ENCODE measurements around the gene HUNK.
"Not testable (repeated sequence)": the region's sequence is repeated elsewhere in the genome, so short reads cannot be mapped to it uniquely, and the experiment has no call there.

The HUNK gene

DNA sequence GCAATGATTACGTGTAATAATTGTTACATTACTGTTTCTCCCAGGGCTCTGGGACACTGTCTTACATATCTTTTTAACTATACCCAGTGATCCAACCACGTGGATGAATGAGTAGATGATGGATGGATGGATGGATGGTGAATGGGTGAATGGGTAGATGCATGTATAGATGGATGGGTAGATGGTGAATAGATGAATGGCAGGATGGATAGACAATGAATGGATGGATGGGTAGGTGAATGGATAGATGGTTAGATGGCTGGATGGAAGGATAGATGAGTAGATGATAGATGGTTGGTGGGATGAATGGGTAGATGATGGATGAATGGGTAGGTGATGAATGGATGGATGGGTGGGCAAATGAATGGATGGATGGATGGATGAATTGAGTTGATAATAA, 135.9 kb downstream of the HUNK start:
- no peak for DNase-seq

DNA sequence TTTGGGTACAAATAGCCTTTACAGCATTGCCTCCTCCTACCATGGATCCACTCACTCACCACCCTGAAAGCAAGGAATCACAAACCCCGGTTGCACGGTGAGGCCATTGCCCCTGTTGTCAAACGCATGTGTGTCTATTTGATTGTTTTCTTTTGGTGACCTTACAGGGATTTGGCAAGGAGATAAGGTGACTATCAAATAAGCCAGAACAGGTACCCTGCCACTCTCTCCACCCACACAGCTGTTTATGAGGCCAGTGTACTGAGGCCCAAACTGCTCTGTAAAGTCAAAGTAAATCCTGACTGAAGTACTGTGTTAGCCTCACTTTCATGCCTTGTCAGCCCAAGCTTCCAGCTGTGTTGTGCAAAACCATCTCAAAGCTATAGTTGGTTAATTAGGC, 136.4 kb downstream of the HUNK start:
- no peak for DNase-seq

DNA sequence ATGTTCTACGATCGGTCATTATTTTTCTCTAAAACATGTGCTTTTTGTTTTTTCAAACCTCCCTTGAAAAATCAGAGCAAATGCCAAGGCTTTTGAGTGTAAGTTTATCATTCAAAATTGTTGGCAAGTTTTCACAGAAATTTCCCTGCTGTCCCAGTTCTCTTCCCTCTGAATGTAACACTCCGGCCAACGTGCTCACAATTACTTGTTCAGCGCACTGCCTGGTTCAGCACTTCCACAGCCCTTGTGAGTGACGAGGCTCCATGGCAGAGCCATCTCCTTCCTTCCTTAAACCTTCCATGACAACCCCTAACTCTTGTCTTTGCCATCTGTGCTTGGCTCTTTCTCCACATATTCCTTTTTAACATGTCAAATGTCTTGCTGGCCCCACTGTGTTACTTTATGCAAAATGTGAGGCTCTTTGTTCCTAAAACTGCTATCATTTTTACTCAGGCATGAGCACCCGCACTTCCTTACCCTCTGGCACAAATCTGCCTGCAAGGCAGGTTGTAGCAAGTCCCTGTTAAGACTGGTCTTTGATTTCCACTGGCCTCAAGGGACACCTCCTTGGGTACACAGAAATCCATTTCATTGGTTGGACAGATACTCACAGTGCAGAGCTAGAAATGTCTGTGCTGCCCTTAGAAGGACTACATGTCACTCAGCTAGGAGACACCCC, 142.8 kb downstream of the HUNK start:
- no peak for DNase-seq

DNA sequence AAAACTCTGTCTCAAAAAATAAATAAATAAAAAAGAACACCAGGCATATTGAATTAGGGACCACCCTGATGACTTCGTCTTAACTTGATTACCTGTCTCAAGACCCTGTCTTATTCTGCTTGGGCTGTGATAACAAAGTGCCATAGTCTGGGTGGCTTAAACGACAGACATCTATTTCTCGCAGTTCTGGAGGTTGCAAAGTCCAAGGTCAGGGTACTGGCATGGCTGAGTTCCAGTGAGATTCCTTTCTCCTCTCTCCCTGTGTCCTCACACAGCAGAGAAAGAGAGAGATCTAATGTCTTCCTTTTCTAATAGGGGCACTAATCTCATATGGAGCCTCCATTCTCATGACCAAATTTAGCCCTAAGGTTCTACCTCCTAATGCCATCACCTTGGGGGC, 145.6 kb downstream of the HUNK start:
- no peak for DNase-seq

DNA sequence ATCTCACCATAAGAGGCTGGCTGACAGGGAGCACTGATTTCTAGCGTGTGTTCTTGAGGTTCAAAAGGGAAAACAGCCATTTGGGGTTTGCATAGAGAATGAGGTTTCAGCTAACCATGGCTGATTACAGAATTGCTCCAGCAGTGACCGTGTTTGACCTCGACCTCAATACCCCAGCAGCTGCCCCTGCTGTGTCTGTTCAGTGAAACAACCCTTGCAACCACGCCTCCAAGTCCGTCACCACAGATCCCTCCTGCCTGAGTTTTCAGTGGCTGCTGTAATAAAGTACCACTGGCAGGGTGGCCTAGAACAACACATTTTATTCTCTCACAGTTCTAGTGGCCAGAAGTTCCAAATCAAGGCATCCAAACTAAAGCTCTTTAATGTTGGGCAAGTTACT, 147.7 kb downstream of the HUNK start:
- no peak for DNase-seq

DNA sequence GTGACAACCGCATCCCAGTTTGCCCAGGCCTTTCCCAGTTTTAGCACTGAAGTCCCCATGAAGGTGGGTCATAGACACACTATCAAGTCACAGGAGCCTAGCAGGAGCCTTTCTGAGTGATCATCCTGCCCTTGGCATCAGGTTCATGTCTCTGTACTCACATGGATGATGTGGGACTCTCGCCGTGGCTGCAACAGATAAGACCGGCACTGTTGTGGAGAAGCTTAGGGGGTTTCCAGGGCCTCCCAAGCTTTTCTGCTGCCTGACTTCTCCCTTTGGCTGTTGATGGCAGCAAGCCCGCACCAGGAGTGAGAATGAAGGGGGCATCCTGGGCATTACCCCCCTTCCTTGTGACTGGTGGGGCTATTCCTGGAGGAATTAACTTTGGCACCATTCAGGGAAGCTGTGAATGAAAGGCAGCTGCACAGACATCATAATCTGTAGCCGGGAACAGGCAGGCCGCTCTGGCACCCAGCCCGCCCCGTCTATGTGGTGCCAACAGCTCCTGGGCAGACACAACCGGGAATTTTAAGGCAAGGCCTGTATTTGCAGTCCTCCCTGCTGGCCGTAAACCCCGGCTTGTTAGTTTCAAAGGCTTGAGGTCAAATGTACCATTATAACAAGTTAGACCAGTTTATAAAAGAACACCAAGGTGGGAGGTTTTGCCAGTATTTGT, 148.6 kb downstream of the HUNK start:
- no peak for DNase-seq

DNA sequence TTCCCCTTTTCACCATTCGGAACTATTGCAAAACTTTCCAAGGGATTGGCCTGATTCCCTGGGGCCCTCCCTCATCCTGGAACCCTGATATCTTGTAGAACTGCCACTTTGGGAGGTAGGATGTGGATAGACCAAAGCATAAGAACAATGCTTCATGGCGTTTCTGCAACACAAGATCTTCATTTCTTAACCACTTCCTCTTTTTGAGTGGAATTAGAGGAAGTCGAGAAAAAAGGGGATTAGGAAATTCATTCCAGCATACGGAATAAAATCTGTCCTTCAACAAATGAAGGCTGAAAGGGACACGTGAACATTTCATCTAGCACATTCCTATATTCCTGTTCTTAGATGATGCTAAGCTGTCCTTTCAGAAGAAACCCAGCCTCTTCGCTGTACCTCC, 149.3 kb downstream of the HUNK start:
- DNase-seq, result no peak

DNA sequence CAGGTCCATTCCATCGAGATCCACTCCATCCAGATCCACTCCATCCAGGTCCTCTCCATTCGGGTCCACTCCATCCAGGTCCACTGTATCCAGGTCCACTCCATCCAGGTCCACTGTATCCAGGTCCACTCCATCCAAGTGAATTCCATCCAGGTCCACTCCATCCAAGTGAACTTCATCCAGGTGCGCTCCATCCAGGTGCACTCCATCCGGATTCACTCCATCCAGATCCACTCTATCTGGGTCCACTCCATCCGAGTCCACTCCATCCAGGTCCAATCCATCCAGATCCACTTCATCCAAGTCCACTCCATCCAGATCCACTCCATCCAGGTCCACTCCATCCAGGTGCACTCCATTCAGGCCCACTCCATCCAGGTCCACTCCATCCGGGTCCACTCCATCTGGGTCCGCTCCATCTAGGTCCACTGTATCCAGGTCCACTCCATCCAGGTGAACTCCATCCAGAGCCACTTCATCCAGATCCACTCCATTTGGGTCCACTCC, 157.4 kb downstream of the HUNK start:
- no peak for DNase-seq

DNA sequence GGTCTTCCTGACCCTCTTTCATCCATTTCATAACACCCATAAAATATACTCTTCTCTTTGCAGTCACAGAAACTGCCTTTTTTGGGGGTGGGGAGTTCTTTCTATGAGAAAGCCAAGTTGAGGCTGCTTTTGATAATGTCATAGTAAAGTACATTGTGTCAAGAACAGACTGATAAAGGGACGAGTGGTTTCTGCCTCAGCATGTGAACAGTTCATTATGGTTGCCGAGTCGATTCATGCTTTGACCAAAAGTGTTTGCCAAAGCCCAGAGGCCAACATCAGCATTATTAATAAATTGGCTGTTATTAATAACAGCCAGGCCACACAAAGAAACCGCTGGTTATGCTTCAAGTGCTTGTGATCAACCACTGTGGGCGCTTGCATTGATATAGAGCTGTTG, 162.0 kb downstream of the HUNK start:
- no peak for DNase-seq

DNA sequence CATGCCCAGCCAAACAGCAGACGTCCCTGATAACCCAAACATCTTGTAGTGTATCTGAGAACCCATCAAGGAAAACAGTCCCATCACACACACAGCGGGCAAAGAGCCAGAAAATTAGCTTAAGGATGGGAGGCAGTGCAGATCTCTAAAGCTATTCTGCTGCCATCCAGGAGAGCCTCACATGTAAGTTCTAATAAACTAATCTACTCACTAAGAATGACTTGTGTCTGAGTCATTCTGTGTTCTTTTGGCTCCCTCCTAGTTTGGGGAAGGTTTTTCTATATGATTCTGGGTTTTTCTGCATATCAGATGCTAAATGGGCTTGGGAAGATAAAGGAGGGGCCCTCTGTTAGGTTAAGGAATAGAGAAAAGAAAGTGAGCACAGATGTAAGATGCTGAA, 162.8 kb downstream of the HUNK start:
- no peak for DNase-seq

DNA sequence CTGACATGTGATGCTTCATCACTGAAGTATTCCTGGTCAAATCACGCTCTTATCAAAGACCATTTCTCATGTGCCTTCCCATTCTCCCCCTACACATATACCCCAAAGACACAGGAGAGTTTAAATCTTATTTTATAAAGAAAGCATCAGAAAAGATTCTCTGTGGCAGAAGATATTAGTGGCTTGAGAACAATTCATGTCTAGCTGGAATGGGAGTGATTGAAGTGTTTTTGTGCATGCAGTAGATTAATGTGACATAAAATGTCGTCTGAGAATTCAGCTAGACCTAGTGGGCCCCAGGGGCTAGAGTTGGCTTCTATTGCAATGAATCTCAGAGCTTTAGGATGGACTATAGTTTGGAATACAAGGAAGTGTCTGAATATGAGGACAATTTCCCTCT, 163.9 kb downstream of the HUNK start:
- no peak for DNase-seq

DNA sequence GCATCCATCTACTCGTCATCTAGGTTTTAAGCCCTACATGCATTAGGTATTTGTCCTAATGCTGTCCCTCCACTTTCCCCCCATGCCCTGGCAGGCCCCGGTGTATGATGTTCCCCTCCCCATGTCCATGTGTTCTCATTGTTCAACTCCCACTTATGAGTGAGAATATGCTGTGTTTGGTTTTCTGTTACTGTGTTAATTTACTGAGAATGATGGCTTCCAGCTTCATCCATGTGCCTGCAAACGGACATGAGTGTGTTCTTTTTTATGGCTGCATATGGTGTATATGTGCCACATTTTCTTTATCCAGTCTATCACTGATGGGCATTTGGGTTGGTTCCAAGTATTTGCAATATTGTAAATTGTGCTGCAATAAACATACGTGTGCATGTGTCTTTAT, 165.9 kb downstream of the HUNK start:
- DNase-seq, result not testable (repeated sequence)

DNA sequence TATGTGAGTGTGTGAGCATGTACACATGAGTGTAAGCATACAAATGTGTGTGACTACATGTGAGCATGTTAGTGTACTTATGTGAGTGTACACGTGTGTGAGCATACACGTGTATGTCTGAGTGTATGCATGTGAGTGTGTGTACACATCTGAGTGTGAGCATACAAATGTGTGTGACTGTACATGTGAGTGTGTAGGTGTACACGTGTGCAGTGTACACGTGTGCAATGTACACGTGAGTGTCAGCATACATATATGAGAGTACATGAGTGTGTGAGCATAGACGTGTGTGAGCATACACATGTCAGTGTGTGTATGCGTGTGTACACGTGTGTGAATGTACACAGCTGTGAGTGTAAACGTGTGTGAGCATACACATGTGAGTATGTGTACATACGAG, 170.6 kb downstream of the HUNK start:
- no peak for DNase-seq

DNA sequence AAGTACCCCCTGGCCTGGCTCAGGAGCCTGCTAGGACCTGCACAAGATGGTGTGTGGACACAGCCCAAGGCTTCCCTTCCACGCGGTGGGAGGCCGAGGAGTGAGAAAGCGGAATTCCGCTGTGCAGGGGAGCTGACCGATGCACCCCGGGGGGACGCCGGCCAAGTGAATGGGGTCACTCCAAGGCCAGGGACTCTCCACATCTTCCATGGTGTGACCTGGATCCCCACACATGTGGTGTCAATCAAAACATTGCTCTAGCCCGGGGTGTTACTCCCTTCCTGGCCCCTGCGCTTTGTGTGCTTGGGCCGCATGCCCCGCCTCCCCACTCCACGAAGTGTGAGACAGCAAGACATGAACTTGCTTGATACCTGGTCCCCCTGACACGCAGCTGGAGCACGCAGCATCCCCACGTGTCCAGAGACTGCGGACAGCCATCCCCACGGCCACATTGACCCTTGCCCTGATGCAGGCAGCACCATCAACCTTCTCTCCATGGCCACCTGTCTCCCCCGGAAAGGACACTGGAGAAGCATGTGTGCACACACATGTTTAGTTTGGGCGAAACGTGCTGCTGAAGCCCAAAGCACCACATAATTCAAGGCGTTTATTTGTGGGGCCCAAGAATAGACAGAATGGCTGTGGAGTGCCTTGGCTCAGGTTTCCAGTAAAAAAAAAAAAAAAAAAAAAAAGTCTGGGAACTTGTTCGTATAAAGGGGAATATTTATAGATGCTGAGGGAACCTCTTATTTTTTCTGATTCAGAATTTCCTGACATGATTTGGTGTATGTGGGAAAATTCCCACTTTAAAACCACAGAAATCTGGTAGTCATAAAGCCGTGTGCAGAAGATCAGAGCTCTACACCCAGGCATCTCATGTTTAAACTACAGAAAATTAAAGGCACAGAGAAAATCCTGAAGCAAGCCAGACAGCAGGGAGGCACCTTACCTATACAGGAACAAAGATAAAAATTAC, 171.7 kb downstream of the HUNK start:
- DNase-seq, result no peak

DNA sequence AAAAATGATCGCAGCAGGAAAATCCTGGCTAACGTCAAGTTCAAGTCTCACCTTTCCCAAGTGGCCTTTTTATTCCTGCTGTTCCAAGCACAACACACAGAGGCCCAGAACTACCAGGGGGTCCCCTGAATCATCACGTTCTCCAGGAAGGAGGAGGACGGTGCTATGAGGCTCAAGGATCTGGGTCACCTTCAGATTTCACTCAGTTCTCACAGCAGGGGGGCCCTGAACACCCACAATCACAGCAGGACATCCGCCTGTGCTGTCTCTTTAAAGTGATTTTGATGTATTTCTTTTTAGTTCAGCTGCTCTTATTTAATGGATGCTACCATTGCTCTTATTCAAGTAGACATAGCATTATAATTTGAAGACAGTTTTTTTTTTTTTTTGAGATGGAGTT, 173.4 kb downstream of the HUNK start:
- no peak for DNase-seq

DNA sequence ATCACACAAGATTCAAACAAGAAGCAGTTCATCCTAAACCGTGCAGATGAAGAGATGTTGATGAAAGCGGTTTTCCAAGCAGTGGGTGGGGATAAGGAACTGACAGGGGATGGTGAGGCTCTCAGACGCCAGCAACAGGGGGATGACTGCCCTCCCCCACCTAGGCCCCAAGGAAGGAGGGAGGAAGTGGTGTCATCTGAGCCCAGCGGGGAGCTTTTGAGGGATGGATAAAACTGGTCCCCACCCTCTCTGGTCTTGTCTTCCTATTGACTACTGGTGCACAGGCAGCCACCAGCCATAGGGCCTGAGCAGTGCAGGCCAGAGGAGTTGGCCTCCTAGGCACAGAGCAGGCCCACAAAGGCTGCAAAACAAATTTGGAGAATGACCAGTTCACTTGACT, 175.5 kb downstream of the HUNK start:
- DNase-seq, result no peak

Measured in NCI-H526 (cell line).